ENCODE results near the gene LACC1.

The LACC1 gene

GRCh38 chr13:43879755-43880181 is at the start of gene LACC1:
TSS of gene LACC1 (plus strand) at chr13:43879904. CDS start at chr13:43880986, 1,082 bp downstream.
- in situ Hi-C loops (cut with MboI; ENCODE audit: low sequenced_read_pairs), result no loop called here

- in situ Hi-C loops (cut with MboI; ENCODE audit: low sequenced_read_pairs), result no loop called here
These were observed 49.2 kb upstream of the LACC1 start for GRCh38 chr13:43830497-43830881.

- in situ Hi-C loops (cut with MboI; ENCODE audit: low sequenced_read_pairs), result no loop called here
These were observed 48.6 kb upstream of the LACC1 start for GRCh38 chr13:43831088-43831487.

DNA sequence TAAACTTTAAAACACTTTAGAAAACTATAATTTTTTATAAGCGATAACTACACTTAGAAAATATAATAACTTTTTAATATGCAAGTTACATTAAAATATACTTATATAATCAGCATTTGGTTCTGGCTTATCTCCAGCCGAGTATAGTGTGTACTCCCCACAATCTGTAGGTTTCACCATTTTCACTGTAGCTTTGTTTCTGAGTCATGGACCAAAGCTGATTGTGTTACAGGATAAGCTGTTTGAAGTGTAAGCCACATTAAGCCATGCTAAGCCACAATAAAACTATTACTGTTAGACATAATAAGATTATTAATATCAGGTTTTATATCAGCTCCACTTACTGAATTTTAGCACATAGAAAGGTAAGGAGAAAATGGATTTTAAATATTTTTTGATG is 44.0 kb upstream of the LACC1 start:
- in situ Hi-C loops (cut with MboI; ENCODE audit: low sequenced_read_pairs), result no loop called here

DNA sequence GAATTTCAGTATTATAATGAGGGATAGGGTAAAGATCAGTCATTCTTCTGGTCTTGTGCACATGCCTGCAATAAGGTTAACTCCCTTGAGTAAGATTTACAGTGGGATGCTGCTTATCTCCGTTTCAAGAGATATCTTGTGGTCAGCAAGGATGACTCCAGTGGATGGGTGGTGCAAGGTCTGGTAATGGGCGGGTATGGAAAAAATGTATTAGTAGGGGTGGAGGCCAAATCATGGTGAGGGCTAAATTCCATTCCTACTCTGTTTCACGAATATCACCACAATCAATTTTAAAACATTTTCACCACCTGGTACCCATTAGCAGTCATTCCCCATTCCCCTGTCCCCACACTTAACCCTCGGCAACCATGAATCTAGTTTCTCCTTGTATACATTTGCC is 40.8 kb upstream of the LACC1 start:
- in situ Hi-C loops (cut with MboI; ENCODE audit: low sequenced_read_pairs), result no loop called here

GRCh38 chr13:43846496-43847158 is 33.1 kb upstream of the LACC1 start:
- in situ Hi-C loops (cut with MboI; ENCODE audit: low sequenced_read_pairs), result no loop called here

DNA sequence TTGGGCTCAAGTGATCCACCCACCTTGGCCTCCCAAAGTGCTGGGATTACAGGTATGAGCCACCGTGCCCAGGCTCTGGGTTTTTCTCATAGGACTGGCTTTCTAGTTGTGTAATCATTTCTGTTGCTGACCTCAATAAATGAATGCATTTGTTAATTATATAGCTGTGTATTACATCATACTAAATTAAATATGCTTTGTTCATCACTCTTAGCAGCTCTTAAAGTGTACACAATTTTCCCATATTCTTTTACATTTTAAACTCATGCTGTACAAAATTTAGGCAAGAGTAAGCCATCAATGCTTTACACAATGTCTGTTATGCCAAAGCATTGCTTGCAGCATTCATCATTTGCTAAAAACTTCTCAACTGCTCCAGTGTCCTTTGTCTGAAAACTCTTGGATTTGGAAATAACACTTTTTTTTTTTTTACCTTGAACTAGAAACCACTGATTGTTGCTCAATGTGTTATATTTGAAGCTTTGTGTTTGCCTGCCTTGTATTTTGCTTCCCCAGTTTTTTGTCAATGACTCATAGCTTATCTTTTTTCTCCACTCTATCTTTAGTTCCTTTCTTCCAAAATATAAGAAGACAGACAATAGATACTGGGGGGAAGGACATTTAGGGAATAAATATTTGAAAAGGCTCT is 31.6 kb upstream of the LACC1 start:
- in situ Hi-C loops (cut with MboI; ENCODE audit: low sequenced_read_pairs), result no loop called here

DNA sequence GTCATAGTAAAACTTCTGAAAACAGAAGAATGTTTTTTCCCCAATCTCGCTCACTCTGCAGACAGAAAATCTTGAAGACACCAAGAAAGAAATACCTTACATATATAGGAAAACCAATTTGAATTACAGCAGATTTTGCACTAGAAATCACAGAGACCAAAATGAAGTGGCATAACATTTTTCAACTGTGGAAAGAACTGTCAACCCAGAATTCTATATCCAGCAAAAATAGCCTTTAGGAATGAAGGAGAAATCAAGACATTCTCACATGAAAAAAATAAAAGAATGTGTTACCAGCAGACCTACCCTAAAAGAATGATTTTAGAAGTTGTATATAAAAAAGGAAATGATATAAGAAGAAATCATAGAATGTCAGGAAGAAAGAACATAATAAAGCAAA is 28.8 kb upstream of the LACC1 start:
- in situ Hi-C loops (cut with MboI; ENCODE audit: low sequenced_read_pairs), result no loop called here

- in situ Hi-C loops (cut with MboI; ENCODE audit: low sequenced_read_pairs), result no loop called here
These were observed 26.7 kb upstream of the LACC1 start for GRCh38 chr13:43852923-43853404.

DNA sequence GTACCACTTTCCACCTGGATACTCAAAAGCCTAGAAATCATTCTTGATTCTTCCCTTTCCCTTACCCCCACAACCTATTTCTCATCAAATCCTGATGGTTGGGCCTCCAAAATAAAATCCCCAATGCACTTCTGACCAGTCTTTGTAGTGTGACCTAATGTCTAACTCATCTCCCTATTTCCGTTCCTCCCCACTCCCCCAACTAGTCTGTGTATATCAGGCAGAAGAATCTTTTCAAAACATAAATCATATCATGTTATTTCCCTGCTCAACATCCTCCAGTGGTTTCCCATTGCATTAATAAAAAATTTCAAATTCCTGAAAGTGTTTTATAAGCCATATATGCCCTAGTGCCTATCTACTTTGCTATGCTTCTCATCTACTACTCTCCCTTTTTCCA is 17.8 kb upstream of the LACC1 start:
- in situ Hi-C loops (cut with MboI; ENCODE audit: low sequenced_read_pairs), result no loop called here

DNA sequence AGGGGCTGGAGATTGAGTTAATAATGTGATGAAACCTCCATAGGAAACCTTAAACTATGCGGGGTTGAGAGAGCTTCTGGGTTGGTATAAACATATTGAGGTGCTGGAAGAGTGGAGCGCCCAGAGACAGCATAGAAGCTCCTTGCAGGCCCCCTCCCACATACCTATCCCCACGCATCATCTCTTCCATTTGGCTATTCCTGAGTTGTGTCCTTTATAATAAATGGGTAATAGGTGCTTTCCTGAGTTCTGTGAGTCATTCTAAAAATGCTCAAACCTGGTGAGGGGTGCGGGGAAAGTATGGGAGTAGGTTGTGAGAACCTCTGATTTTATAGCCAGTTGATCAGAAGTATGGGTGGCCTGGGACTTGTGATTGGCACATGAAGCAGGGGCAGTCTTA is 14.8 kb upstream of the LACC1 start:
- in situ Hi-C loops (cut with MboI; ENCODE audit: low sequenced_read_pairs), result no loop called here

GRCh38 chr13:43865892-43866291 is 13.8 kb upstream of the LACC1 start:
- in situ Hi-C loops (cut with MboI; ENCODE audit: low sequenced_read_pairs), result no loop called here

DNA sequence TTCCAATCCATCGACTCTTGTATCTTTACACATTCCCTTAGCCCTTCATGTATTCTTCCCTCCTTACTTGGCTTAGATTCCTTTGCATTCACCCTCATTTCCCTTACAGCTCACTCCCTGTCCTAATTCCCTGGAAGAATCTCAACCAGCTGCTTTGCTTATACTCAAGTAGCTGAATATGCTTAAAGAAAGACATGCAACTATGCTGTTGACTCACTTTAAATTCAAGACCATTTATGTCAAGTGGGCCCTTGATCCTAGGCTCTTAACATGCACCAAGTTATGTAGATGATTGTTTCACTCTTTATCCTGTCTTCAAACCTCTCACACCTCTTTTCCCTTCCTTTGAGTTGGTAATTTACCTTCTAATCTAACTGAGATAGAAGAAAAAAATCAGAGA is 7.5 kb upstream of the LACC1 start:
- in situ Hi-C loops (cut with MboI; ENCODE audit: low sequenced_read_pairs), result no loop called here

DNA sequence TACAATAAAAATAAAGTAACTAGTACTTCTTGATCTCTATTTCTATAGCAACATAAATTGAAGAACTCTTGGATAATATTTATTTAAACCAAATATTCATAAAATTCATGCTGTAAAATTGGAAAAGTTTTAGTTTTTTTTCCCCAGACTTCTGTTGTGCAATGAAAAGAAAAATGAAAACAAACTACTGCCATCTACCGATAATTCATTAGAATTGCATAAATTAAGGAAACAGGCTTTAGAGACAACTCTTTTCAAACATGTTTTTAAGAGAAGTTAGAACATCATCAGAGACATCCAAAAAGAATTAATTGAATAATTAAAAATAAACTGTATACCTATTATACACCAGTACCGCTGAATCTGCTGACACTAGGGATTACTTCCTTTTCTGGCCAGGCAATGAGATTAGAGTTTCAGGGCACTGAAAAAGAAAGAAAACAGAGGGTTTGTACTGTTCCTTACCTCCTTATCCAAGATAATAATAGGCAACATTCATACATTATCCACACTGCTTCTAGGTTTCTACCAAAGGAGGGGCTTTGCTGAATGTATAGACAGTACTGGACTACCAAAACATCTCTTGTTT is 5.1 kb upstream of the LACC1 start:
- in situ Hi-C loops (cut with MboI; ENCODE audit: low sequenced_read_pairs), result no loop called here

GRCh38 chr13:43876366-43876765 is 3.3 kb upstream of the LACC1 start:
- in situ Hi-C loops (cut with MboI; ENCODE audit: low sequenced_read_pairs), result no loop called here

GRCh38 chr13:43877326-43877725 is 2.4 kb upstream of the LACC1 start:
- in situ Hi-C loops (cut with MboI; ENCODE audit: low sequenced_read_pairs), result no loop called here

DNA sequence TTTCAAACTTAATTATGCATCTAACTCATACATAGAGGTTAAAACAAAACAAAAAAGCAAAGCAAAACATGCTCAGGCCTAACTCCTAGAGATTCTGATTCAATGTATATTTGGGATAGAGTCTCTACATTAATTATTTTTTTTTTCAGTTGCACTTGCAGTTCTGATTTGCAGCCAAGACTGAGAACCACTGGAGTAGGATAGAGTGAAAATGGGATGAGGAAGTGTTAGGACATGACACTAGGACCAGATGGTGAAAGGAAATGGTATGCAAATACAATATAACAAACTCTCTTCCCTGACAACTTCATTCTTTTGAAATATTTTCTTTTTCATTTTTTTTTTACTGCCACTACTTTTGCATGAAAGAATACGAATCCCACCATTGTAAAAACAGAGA is 1.9 kb upstream of the LACC1 start:
- in situ Hi-C loops (cut with MboI; ENCODE audit: low sequenced_read_pairs), result no loop called here

DNA sequence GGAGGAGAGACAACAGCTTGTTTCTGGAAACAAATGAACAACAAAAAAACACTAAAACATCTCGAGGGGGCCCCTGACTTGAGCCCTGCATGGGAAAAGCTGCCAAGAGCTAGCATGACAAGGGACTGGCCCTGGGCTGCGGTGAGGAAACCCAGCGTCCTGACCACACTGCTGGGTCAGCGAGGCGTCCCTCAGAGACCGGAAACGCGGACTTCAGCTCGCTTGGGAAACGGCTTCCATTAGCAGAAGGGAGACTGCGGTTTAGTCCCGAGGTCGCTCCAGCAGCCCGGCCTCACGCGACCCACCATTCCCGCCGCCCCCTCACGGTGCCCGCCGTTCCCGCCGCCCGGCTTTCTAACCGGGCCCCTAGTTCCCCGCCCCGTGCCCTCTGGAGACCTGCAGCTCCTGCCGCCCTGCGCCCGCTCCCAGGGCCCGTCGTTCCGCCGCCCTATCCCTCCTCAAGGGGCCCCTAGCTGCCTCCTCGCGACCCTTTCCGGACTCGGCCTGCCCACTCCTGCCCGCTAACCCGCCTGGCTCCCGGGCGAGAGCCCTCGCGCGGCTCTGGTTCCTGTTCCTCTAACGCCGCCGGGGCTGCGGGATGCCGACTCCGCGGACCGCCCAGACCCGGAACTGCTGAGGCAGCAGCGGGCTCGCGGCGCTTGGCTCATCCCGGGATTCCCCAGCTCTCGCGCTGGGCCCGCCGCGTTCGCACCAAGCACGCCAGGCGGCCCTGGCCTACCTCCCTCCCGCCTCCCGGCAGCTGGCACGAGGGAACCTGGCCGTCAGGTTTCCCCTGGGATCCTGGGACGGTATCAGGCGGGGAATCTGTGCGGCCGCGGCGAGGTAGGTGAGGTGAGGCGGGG is 581 bp upstream of the LACC1 start, which contains the start of gene CCDC122:
Gene CCDC122 (minus strand): TSS at position 849 of the 863 bp plus-strand sequence. CDS start 10,364 bp downstream, outside the sequence.
- in situ Hi-C loops (cut with MboI; ENCODE audit: low sequenced_read_pairs), result no loop called here

- in situ Hi-C loops (cut with MboI; ENCODE audit: low sequenced_read_pairs), result no loop called here
These were observed 631 bp downstream of the LACC1 start for GRCh38 chr13:43880214-43880855.

DNA sequence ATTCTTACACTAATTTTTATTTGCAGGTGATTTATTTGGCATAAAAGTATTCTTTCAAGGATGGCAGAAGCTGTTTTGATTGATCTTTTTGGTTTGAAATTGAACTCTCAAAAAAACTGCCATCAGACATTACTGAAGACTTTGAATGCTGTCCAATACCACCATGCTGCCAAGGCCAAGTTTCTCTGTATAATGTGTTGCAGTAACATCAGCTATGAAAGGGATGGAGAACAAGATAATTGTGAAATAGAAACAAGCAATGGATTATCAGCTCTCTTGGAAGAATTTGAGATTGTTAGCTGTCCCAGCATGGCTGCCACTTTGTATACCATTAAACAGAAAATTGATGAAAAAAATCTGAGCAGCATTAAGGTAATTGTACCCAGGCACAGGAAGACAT is 1.2 kb downstream of the LACC1 start:
- in situ Hi-C loops (cut with MboI; ENCODE audit: low sequenced_read_pairs), result no loop called here

- in situ Hi-C loops (cut with MboI; ENCODE audit: low sequenced_read_pairs), result no loop called here
These were observed 1.9 kb downstream of the LACC1 start for GRCh38 chr13:43881580-43881979.
